HG03135 (cell line): Measurements from ENCODE around the gene ZNF638.

Experiments used
- ATAC-seq: cut with Tn5 transposase; IDR thresholded peaks from one replicate; pipeline ENCODE4 v1.9.1; 2021; ENCODE audit warnings: mild to moderate bottlenecking, moderate library complexity; ENCODE audit not compliant: unreplicated experiment

ZNF638 gene

GRCh38 chr2:71467180-71467815 lies 135.7 kb downstream of the ZNF638 start:
- ATAC-seq = no peak

GRCh38 chr2:71468279-71469015 lies 136.9 kb downstream of the ZNF638 start:
- ATAC-seq = no peak

- ATAC-seq = no peak
These were observed 138.1 kb downstream of the ZNF638 start for GRCh38 chr2:71469403-71470398.

- ATAC-seq = no peak
These were observed 139.7 kb downstream of the ZNF638 start for GRCh38 chr2:71471276-71471675.

- ATAC-seq = no peak
These were observed 140.4 kb downstream of the ZNF638 start for GRCh38 chr2:71472019-71472418.

DNA sequence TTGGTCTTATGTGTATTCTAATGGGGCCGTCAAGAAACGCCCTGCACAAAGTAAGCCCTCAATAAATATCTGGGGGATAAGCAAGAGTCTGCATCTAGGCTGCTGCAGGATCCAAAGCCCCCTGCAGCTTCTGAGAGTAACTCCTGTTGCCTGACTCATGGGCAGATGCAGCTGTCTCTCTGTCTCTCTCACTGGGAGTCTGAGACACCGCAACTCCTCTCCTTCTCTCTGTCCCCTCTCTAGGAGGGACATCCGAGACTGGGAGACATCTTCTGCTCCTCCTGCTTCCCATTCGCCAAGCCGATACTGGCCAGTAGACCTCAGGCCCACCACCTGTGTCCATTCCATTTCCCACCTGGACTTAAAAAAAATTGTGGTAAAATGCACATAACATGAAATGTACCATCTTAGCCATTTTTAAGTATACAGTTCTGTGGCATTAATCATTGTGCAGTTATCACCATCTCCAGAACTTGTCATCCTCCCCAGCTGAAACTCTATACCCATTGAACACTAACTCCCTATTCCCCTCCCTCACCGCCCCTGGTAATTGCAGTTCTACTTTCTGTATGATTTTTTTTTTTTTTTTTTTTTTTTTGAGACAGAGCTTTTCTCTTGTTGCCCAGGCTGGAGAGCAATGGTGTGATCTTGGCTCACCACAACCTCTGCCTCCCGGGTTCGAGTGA lies 141.9 kb downstream of the ZNF638 start:
- no peak for ATAC-seq

- no peak for ATAC-seq
These were observed 142.6 kb downstream of the ZNF638 start for GRCh38 chr2:71474116-71474743.

- ATAC-seq = no peak
These were observed 143.3 kb downstream of the ZNF638 start for GRCh38 chr2:71474744-71475397.

DNA sequence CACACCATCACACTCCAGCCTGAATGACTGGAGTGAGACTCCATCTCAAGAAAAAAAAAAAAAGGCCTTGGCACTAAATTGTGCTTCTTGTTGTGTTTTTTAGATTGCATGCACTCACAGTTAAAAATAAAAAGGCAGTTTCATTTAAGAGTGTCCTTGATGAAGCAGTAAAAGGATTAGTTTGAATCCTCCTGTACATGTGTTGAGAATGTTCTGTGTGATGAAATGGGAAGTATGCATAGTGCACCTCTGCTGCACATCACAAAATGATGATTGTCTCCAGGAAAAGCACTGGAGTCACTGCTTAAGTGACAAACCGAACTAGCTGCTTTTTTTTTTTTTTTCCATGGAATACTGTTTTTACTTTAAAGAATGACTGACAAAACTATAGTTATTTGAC lies 144.9 kb downstream of the ZNF638 start:
- ATAC-seq = no peak

DNA sequence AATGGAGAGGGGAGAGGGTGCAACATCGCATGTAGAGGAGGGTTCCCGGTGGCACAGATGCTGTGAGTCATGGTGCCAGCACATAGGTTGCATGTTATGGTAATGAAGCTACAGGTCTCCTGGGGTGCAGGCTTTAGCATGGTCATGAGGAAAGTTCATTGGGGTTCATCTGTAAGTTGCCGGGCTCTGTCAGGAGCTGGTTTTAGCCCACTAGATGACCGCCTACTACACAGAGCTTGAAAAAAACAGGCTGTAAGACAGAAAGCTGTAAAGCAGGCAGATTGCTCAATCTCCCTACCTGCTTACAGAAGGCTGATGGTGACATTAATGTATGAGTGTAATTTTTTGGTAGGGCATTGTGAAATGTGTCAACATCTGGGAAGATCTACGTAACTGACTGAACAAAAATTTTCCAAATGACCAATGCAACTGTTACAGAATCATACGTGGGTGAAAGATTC lies 145.7 kb downstream of the ZNF638 start:
- ATAC-seq = no peak

- ATAC-seq = no peak
These were observed 147.2 kb downstream of the ZNF638 start for GRCh38 chr2:71478806-71479205.

GRCh38 chr2:71479261-71479660 lies 147.7 kb downstream of the ZNF638 start:
- no peak for ATAC-seq

DNA sequence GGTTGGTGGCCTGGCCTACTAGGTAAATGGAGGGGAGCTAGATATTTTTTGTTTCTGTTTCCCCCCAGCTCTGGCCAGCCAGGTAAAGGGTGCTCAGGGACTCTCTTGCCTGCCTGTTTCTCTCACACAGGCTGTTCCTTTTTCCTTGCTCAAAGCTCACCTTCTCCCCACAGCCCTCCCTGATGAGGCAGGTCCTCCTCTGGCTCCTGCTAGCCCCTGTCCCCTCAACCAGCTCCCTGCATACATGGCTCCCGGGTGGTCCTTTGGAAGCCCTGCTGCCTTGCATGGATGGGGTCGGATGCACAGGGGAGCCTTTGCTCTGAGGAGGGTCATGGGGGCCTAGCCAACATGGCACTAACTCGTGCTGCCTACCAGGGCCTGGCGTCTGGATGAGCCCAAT lies 149.5 kb downstream of the ZNF638 start:
- ATAC-seq = no peak

GRCh38 chr2:71482055-71482454 lies 150.5 kb downstream of the ZNF638 start:
- no peak for ATAC-seq

GRCh38 chr2:71483246-71483645 lies 151.7 kb downstream of the ZNF638 start:
- ATAC-seq = no peak

GRCh38 chr2:71484354-71484753 lies 152.8 kb downstream of the ZNF638 start:
- no peak for ATAC-seq
